Activated CD4-positive, alpha-beta T cell treated with anti-CD3 and anti-CD28 coated beads, Interleukin-2, Interleukin-6, amounts not matched to agents 100 ng/mL and 50 ng/mL, durations not matched to agents 16 hours and 8 hours (primary cell): ENCODE measurements around the gene EID1.
A peak's percentile ranks its signal among the peaks of the same experiment; 100 is the strongest.
"Not testable (repeated sequence)": the region's sequence is repeated elsewhere in the genome, so short reads cannot be mapped to it uniquely, and the experiment has no call there.

Experiments
- DNase-seq: peaks from one replicate; pipeline ENCODE4 v3.0.0-alpha.2; 2020

Gene EID1

GRCh38 chr15:48877630-48878595 is at the start of gene EID1:
TSS of gene EID1 (plus strand) at chr15:48878134. CDS start at chr15:48878177, 43 bp downstream.
- DNase-seq = peak; percentile 96

- DNase-seq = no peak
These were observed 49.5 kb upstream of the EID1 start for GRCh38 chr15:48828471-48828870.

- DNase-seq = no peak
These were observed 49.0 kb upstream of the EID1 start for GRCh38 chr15:48828906-48829305.

- DNase-seq = no peak
These were observed 45.3 kb upstream of the EID1 start for GRCh38 chr15:48832648-48833047.

GRCh38 chr15:48833526-48834239 is 44.3 kb upstream of the EID1 start:
- DNase-seq = no peak

GRCh38 chr15:48834756-48835155 is 43.2 kb upstream of the EID1 start:
- no peak for DNase-seq

- DNase-seq = no peak
These were observed 35.4 kb upstream of the EID1 start for GRCh38 chr15:48842501-48842900.

- DNase-seq = no peak
These were observed 32.8 kb upstream of the EID1 start for GRCh38 chr15:48845123-48845522.

- DNase-seq = no peak
These were observed 27.3 kb upstream of the EID1 start for GRCh38 chr15:48850648-48851047.

GRCh38 chr15:48851956-48852355 is 26.0 kb upstream of the EID1 start:
- no peak for DNase-seq

- not testable (repeated sequence) for DNase-seq
These were observed 23.5 kb upstream of the EID1 start for GRCh38 chr15:48854434-48854833.

GRCh38 chr15:48855501-48856440 is 22.2 kb upstream of the EID1 start:
- no peak for DNase-seq

- DNase-seq = no peak
These were observed 21.0 kb upstream of the EID1 start for GRCh38 chr15:48856942-48857341.

GRCh38 chr15:48858401-48858800 is 19.5 kb upstream of the EID1 start:
- DNase-seq = peak; percentile 55

GRCh38 chr15:48859426-48859825 is 18.5 kb upstream of the EID1 start:
- DNase-seq = no peak

- DNase-seq = peak; percentile 82
These were observed 16.0 kb upstream of the EID1 start for GRCh38 chr15:48861813-48862431.

GRCh38 chr15:48862705-48863104 is 15.2 kb upstream of the EID1 start:
- DNase-seq = peak; percentile 54

- DNase-seq = no peak
These were observed 12.4 kb upstream of the EID1 start for GRCh38 chr15:48865370-48866079.

GRCh38 chr15:48866141-48866563 is 11.8 kb upstream of the EID1 start:
- DNase-seq = no peak

- no peak for DNase-seq
These were observed 9.9 kb upstream of the EID1 start for GRCh38 chr15:48868023-48868422.

- no peak for DNase-seq
These were observed 9.4 kb upstream of the EID1 start for GRCh38 chr15:48868536-48868935.

GRCh38 chr15:48869966-48870365 is 8.0 kb upstream of the EID1 start:
- no peak for DNase-seq
